Measurements from ENCODE around the gene SLC50A1.
A peak's percentile ranks its signal among the peaks of the same experiment; 100 is the strongest.

DNA sequence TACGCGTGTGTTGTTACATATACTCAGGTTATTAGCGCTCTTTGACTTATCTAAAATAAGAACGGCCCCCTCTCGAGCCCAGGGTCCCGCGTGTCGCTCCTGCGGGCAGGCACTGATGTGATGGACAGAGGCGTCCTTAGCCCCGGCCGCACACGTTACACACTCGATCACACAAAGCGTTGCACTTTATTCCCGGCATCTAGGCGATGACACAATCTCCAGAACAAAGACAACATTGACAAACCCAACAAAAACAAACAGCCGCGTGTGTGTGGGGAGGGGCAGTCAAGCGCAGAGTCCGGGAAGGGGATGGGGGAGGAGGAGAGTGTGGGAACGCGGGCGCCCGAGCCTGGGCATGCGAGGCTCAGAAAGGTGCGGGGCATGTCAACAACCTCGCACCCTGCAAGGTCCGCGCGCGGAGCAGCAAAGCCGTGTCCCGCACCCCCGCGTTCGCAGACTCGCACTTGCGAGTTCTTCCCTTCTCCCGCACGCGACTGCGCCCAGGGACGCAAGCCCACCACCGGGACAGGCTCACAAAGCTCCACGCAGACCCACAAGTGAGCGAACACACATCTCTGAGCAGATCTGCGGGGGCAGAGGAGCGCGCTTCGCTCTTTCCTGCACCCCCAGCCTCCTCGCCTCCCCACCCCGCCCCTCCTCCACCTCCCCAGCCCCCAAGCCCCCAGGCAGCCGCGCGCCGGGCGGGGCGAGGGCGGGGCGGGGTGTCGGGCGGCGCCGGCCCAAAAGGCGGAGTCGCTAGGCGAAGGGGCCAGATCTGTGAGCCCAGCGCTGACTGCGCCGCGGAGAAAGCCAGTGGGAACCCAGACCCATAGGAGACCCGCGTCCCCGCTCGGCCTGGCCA lies 8.3 kb upstream of the SLC50A1 start, which contains the start of gene EFNA1:
- TF ChIP-seq CTCF (IDR thresholded peaks at IDR 0.05) (no peak), POLR2A (IDR thresholded peaks at IDR 0.05) (peak in 1 of 2 donors; percentile 64)
